GM12878 (cell line): Measurements from ENCODE around the gene PHF23. TPM values are rescaled to one million over a fixed set of nuclear protein-coding genes. Genes with fewer than 3 reads are reported as not detected.

Experiments
- ASH2L ChIP-seq: fragments of 300-600, 200-600 bp; sonication (generic); IDR thresholded peaks from 2 replicates; pipeline ENCODE4 v1.6.1; 2017; ENCODE audit warnings: low read depth, mild to moderate bottlenecking, borderline replicate concordance
- BACH1 ChIP-seq: fragments of 450-650 bp; IDR thresholded peaks from 2 replicates; pipeline ENCODE4 v1.6.1; 2017; ENCODE audit warnings: mild to moderate bottlenecking, borderline replicate concordance
- BMI1 ChIP-seq: fragments of 450-650 bp; IDR thresholded peaks from 2 replicates; pipeline ENCODE4 v1.6.1; 2016; ENCODE audit warnings: mild to moderate bottlenecking, moderate library complexity, borderline replicate concordance
- CHD1 ChIP-seq: IDR thresholded peaks from 2 replicates; pipeline ENCODE4 v1.6.1; 2012; ENCODE audit warnings: low read depth, low read length, improper control_type of control experiment
- CHD4 ChIP-seq: fragments of 200-600 bp; sonication (generic); IDR thresholded peaks from 2 replicates; pipeline ENCODE4 v1.6.1; 2016; ENCODE audit warnings: mild to moderate bottlenecking
- GABPA ChIP-seq: IDR thresholded peaks from 2 replicates; pipeline ENCODE4 v1.6.1; 2014; ENCODE audit warnings: antibody characterized with exemption, low read depth, mild to moderate bottlenecking, inconsistent platforms
- IKZF2 ChIP-seq, 2 experiments: fragments of 450-650 bp; IDR thresholded peaks; 2 replicates each; pipeline ENCODE4 v1.6.1; 2017; ENCODE audit warnings: mild to moderate bottlenecking in 2 of 2, moderate library complexity in 2 of 2
- JUNB ChIP-seq: IDR thresholded peaks from 2 replicates; pipeline ENCODE4 v1.6.1; 2016; ENCODE audit warnings: antibody characterized with exemption, mild to moderate bottlenecking
- NR2C1 ChIP-seq: fragments of 450-650 bp; IDR thresholded peaks from 2 replicates; pipeline ENCODE4 v1.6.1; 2017; ENCODE audit warnings: antibody characterized with exemption, mild to moderate bottlenecking, moderate library complexity
- POLR2A ChIP-seq: IDR thresholded peaks from 2 replicates; pipeline ENCODE4 v1.6.1; 2011; ENCODE audit warnings: low read depth, mild to moderate bottlenecking, low read length
- RAD21 ChIP-seq: IDR thresholded peaks from 2 replicates; pipeline ENCODE4 v1.6.1; 2011; ENCODE audit warnings: mild to moderate bottlenecking, low read depth, low read length, moderate library complexity; ENCODE audit not compliant: insufficient read depth
- STAT1 ChIP-seq: fragments of 450-650 bp; conservative IDR thresholded peaks from 2 replicates; pipeline ENCODE4 v1.6.1; 2014; ENCODE audit warnings: antibody characterized with exemption, mild to moderate bottlenecking
- TAF1 ChIP-seq: IDR thresholded peaks from 2 replicates; pipeline ENCODE4 v1.6.1; 2011; ENCODE audit warnings: mild to moderate bottlenecking, low read depth, low read length, borderline replicate concordance
- USF2 ChIP-seq: IDR thresholded peaks from 2 replicates; pipeline ENCODE4 v1.6.1; 2011; ENCODE audit warnings: low read depth, low read length, improper control_type of control experiment, borderline replicate concordance
- YY1 ChIP-seq: IDR thresholded peaks from 2 replicates; pipeline ENCODE4 v1.6.1; 2011; ENCODE audit warnings: low read depth, mild to moderate bottlenecking, low read length
- ZBTB33 ChIP-seq: fragments of 450-650 bp; IDR thresholded peaks from 2 replicates; pipeline ENCODE4 v1.6.1; 2017; ENCODE audit warnings: mild to moderate bottlenecking
- ZNF207 ChIP-seq: fragments of 450-650 bp; IDR thresholded peaks from 2 replicates; pipeline ENCODE4 v1.6.1; 2014; ENCODE audit warnings: antibody characterized with exemption, mild to moderate bottlenecking, borderline replicate concordance
- polyA plus RNA-seq, 11 experiments: library from polyadenylated mRNA; depleted of rRNA in 4 of 11; unstranded in 6 of 11; stranded (reverse) in 5 of 11; fragments of >200 nt; fragmentation: Nextera tagmentation in 4 of 11; fragmentation: Illumina TruSeq in 1 of 11; extraction: Ambion mirVana in 4 of 11; extraction: Trizol in 1 of 11; gene quantifications; 1 replicate in 1 of 11; 2 replicates in 10 of 11; pipeline versions ENCODE4 v1.2.1 to v1.2.3, GENCODE V29; 2011 to 2016; ENCODE audit warnings: inconsistent platforms in 2 of 11, missing spikeins in 2 of 11, low read depth in 1 of 11
- total RNA-seq, 4 experiments: library from RNA; depleted of rRNA in 3 of 4; stranded (reverse); fragments of >200 nt in 3 of 4; fragmentation: Illumina TruSeq in 1 of 4; extraction: Trizol in 1 of 4; gene quantifications; 2 replicates each; pipeline versions ENCODE4 v1.2.1 to v1.2.3, GENCODE V29; 2013 to 2021
- TF ChIP-seq, protein P1 (sequence below): fragments of 450-650 bp; IDR thresholded peaks from 2 replicates; pipeline ENCODE4 v1.6.1; 2016; ENCODE audit warnings: mild to moderate bottlenecking
- TF ChIP-seq, protein P2 (sequence below): fragments of 450-650 bp; IDR thresholded peaks from 2 replicates; pipeline ENCODE4 v1.6.1; 2017; ENCODE audit warnings: antibody characterized with exemption, mild to moderate bottlenecking, moderate library complexity
- TF ChIP-seq, protein P3 (sequence below): fragments of 450-650 bp; IDR thresholded peaks from 2 replicates; pipeline ENCODE4 v1.6.1; 2017; ENCODE audit warnings: low read depth, mild to moderate bottlenecking, moderate library complexity
- TF ChIP-seq, protein P4 (sequence below): IDR thresholded peaks from 2 replicates; pipeline ENCODE4 v1.6.1; 2012; ENCODE audit warnings: low read length, inconsistent platforms

The PHF23 gene
- total and polyA plus RNA-seq, 10 of the 15 experiments (the other 5 are each of a cell fraction or from before 2014, with no cell fraction given): 8.2 to 84.8 (median 32.6) TPM

GRCh38 chr17:7219812-7220592 lies 19.3 kb downstream of the PHF23 start, which contains the start of the genes ACADVL and DLG4 (continued):
- TF ChIP-seq, protein P1, sequence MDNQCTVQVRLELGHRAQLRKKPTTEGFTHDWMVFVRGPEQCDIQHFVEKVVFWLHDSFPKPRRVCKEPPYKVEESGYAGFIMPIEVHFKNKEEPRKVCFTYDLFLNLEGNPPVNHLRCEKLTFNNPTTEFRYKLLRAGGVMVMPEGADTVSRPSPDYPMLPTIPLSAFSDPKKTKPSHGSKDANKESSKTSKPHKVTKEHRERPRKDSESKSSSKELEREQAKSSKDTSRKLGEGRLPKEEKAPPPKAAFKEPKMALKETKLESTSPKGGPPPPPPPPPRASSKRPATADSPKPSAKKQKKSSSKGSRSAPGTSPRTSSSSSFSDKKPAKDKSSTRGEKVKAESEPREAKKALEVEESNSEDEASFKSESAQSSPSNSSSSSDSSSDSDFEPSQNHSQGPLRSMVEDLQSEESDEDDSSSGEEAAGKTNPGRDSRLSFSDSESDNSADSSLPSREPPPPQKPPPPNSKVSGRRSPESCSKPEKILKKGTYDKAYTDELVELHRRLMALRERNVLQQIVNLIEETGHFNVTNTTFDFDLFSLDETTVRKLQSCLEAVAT: no peak
- TF ChIP-seq BMI1: no peak
- TF ChIP-seq CHD1: no peak
- peak; percentile 39; the same call in 1 of the 2 replicates for TF ChIP-seq TAF1
- TF ChIP-seq BACH1: no peak; the same call in 1 of the 2 replicates
- TF ChIP-seq ZBTB33: no peak
- TF ChIP-seq CHD4: no peak
- TF ChIP-seq JUNB: no peak
- TF ChIP-seq IKZF2 (IDR thresholded peaks at IDR 0.05): no peak
- TF ChIP-seq, protein P2, sequence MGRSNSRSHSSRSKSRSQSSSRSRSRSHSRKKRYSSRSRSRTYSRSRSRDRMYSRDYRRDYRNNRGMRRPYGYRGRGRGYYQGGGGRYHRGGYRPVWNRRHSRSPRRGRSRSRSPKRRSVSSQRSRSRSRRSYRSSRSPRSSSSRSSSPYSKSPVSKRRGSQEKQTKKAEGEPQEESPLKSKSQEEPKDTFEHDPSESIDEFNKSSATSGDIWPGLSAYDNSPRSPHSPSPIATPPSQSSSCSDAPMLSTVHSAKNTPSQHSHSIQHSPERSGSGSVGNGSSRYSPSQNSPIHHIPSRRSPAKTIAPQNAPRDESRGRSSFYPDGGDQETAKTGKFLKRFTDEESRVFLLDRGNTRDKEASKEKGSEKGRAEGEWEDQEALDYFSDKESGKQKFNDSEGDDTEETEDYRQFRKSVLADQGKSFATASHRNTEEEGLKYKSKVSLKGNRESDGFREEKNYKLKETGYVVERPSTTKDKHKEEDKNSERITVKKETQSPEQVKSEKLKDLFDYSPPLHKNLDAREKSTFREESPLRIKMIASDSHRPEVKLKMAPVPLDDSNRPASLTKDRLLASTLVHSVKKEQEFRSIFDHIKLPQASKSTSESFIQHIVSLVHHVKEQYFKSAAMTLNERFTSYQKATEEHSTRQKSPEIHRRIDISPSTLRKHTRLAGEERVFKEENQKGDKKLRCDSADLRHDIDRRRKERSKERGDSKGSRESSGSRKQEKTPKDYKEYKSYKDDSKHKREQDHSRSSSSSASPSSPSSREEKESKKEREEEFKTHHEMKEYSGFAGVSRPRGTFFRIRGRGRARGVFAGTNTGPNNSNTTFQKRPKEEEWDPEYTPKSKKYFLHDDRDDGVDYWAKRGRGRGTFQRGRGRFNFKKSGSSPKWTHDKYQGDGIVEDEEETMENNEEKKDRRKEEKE: no peak
- no peak for TF ChIP-seq USF2
- TF ChIP-seq STAT1: no peak
- peak; percentile 81 for TF ChIP-seq YY1
- TF ChIP-seq POLR2A: peak; percentile 88
- TF ChIP-seq RAD21: no peak
- TF ChIP-seq GABPA: no peak
- TF ChIP-seq ZNF207: no peak
- TF ChIP-seq ASH2L: no peak
- peak; percentile 62 for TF ChIP-seq NR2C1
- TF ChIP-seq, protein P3, sequence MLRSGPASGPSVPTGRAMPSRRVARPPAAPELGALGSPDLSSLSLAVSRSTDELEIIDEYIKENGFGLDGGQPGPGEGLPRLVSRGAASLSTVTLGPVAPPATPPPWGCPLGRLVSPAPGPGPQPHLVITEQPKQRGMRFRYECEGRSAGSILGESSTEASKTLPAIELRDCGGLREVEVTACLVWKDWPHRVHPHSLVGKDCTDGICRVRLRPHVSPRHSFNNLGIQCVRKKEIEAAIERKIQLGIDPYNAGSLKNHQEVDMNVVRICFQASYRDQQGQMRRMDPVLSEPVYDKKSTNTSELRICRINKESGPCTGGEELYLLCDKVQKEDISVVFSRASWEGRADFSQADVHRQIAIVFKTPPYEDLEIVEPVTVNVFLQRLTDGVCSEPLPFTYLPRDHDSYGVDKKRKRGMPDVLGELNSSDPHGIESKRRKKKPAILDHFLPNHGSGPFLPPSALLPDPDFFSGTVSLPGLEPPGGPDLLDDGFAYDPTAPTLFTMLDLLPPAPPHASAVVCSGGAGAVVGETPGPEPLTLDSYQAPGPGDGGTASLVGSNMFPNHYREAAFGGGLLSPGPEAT: no peak
- TF ChIP-seq, protein P4, sequence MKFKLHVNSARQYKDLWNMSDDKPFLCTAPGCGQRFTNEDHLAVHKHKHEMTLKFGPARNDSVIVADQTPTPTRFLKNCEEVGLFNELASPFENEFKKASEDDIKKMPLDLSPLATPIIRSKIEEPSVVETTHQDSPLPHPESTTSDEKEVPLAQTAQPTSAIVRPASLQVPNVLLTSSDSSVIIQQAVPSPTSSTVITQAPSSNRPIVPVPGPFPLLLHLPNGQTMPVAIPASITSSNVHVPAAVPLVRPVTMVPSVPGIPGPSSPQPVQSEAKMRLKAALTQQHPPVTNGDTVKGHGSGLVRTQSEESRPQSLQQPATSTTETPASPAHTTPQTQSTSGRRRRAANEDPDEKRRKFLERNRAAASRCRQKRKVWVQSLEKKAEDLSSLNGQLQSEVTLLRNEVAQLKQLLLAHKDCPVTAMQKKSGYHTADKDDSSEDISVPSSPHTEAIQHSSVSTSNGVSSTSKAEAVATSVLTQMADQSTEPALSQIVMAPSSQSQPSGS: no peak
